Activated naive CD4-positive, alpha-beta T cell (primary cell): ENCODE results near the gene SLC7A7.
"Not testable (repeated sequence)": the region's sequence is repeated elsewhere in the genome, so short reads cannot be mapped to it uniquely, and the experiment has no call there.

ENCODE experiments used
- DNase-seq, 4 experiments: peaks; one replicate each; lab custom pipeline; 2025; lab: John Stamatoyannopoulos, UW

The SLC7A7 gene

DNA sequence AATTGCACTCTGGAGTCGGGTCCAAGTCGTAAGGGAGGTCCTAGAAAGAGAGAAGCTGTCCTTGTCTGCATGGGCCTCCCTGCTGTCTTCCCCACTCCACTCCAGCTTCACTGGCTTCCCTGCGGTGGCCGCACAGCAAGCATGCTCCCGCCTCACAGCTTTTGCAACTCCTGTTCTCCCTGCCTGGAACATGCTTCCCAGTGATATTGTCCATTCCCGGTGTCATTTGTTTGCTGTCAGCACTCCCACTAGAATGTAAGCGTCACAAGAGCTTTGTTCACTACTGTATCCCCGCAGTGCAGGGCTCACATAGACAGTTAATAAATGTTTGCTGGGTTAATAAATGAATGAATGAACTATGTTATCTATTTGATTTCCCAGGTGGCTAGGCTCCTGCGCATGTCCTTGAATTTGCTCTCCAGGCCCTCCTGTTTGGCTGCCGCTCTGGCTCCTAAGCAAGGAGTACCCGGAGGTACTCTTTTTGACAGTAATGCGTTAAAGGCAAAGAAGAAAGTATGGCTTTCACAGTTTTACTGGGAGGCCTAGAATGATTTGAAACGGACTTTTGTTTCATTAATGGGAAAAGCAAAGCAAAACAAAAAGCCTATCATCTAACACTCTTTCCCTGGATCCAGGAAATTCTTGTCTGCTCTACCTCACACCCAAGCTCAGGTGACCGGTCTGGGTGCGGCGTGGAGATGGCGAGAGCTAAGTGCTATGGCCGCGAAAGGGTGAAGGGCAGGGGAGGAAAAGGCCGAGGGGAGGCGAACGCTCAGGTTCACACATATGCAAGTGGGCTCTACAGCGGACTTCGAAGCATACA lies 6.2 kb upstream of the SLC7A7 start:
- DNase-seq, result no peak

DNA sequence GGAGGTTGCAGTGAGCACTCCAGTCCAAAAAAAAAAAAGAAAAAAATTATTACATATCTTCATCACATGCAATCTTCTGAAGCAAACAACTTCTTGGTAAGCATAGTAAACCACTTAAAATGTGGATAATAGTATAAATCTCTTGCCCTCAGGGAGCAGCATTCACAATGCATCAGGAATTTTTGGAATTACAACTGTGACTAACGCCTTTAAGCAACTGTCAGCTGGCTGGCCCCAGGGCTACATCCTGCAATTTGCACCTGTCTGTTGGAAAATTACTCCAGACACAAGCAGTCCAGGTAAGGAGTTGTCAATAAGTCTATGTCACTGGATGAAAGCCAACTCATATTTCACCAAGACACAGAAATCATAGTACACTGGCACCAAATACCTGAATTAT lies 5.5 kb upstream of the SLC7A7 start:
- no peak for DNase-seq

DNA sequence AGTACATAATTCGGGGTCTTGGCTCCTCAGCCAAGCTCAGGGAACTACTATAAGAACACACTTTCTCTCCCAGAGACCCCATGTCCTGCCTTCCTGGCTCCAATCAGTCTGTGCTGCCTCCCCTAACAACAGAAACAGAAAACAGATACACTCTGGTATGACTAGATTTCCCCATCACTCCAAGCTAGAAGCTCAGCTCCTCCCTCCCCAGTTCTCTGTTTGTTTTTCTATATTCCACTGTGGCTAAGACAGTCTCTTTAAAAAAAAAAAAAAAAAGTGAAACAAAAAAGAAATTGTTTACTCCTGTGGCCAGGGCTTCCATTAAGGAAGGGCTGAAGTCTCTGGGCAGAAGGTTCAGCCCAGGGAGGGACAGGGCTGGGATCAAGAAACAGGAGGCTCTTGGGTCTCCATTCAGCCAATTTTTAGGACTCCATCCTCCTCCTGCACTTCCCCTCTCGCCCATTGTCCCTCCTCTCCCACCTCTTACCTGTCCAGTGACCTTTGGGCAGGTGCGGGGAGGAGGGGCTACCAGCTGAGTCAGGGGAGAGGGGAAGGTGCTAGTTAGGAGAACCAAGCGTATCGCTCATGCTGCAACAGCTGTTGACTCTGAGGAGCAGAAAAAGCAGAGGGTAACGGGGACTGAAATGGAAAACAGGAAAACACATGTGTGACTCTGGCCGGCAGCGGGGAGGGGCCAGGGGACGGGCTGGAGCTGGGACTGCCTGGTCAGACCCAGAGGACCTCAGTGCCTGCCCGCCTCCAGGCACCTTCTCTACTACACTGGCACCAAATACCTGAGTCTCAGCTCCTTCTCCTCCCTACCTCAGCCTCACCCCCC lies 4.1 kb upstream of the SLC7A7 start:
- DNase-seq, result no peak

DNA sequence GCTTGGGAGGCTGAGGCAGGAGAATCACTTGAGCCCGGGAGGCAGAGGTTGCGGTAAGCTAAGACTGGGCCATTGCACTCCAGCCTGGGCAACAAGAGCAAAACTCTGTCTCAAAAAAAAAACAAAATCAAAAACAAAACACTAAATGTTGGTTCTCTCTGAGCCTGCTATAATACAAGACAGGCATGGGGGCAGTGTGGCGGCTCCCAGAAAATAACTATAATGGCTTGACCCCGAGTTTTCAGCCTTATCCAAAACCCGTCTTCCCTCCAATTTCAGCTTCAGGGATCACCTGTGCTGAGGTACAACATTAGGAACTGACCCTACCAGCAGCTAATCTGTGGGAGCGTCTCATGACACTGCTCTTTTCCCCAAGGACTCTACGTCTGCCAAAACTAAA lies 862 bp downstream of the SLC7A7 start:
- DNase-seq, result no peak

DNA sequence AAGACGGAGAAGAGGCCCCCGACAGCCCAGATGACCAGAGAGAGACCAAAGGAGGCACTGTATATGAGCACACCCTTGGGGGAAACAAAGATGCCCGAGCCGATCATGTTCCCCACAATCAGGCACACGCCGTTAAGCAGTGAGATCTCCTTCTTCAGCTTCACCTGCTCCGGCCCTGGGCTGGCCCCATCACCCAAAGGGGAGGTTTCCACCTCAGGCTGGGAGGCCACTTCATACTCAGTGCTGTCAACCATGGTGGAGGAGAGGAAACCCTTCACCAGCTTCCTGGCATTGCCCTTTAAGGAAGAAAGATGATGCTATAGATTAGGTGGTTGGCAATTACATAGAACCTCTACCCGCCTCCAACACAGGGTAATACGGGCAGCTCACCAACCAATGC lies 2.1 kb downstream of the SLC7A7 start:
- no peak for DNase-seq

DNA sequence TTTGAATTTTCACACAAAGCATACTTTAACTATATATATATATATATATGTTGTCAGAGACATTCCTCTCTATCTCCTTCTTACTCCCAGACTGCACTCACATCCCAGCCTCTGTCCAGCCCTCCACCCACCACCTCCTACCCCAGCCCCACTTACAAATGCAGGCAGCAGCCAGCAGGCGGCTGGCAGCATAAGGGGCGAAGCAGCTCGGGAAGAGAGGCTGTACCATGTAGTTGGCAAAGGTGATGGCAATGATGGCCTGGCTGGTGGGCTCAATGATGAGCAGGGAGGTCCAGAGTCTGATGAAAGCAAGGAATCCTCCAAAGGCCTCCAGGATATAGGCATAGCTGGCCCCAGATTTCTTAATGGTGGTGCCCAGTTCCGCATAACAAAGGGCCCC lies 2.5 kb downstream of the SLC7A7 start:
- DNase-seq, result no peak

DNA sequence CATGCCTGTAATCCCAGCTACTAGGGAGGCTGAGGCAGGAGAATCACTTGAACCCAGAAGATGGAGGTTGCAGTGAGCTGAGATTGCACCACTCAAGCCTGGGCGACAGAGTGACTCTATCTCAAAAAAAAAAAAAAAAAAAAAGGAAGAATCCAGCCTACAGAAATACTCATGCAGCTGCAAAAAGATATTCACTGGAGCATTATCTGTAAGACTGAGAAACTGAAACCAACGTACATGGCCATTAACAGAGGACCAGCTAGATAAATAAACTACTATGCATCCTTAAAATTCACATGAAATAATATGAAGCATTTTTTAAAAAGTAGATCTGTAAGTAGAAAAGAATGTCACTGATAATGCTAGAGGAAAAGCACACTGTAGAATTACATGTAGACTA lies 3.5 kb downstream of the SLC7A7 start:
- DNase-seq, result no peak

DNA sequence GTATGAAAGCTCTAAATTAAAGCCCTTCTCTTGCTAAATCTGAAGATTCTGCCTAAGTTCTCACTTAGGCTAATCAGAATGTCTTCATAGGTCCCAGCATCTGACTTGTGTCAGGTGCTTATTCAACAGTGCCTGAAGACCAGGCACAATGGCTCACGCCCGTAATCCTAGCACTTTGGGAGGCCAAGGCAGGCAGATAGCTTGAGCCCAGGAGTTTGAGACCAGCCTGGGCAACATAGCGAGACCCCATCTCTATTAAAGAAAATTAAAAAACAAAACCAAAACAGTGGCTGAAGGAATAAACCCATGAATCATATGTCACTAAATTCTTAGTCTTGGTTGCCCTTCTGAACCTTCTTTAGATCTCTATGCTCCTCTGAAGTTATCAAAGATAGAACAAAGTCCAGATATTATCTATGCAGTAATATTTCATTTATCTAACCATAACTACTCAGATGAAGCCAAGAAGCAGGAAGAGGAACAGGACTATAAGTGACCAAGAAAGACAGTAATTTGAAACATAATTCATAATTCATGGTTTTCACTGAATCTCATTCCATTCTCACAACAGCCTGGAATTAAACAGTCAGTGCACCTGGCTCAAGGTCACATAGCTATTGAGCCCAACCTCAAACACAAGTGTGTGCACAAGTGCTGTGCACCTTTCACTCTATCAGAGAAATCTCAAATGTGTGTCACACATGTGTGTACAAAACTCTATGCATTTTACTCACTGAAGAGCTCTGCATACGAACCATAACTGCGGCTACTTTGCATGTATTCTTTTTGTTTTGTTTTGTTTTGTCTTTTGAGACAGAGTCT lies 6.6 kb downstream of the SLC7A7 start:
- DNase-seq, result no peak

DNA sequence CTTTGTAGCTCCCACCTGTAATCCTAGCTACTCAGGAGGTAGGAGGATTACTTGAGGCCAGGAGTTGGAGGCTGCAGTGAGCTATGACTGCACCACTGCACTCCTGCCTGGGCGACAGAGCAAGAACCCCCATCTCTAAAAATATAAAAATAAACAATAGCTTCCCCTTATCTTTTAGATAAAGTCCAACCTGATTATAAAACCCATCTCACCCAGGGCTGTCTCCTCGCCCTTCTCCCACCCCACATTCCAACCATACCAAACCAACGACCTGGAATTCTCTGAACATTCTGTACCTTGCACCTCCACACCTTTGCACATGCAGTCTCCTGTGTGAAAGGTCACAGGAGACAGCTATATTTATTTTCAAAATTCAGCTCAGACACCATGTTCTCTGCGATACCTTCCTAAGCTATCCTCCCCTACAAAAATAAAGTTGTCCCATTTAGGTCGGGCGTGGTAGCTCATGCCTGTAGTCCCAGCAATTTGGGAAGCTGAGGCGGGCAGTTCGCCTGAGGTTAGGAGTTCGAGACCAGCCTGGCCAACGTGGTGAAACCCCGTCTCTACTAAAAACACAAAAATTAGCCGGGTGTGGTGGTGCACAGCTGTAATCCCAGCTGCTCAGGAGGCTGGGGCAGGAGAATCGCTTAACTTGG lies 7.7 kb downstream of the SLC7A7 start:
- no peak for DNase-seq

DNA sequence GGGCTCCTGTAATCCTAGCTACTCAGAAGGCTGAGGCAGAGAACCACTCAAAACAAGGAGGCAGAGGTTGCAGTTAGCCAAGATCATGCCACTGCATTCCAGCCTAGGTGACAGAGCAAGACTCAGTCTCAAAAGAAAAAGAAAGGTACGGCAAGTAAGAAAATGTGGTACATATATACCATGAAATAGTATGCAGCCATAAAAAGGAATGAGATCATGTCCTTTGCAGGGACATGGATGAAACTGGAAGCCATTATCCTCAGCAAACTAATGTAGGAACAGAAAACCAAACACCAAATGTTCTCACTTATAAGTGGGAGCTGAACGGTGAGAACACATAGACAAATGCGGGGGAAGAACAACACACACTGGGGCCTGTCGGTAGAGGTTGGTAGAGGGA lies 10.0 kb downstream of the SLC7A7 start:
- DNase-seq, result not testable (repeated sequence)

DNA sequence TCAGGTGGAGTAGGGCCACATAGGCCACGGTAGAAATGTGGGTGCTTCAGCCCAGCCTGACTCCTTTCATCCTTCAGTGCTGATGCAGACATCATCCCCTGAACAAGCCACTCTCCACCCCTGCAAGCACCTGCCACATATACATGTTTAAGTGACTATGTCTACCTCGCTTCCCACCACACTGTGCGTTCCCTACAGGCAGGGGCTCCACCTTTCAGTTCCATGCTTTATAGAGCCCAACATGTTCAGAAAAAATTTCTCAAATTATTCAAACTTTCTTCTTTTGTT lies 11.6 kb downstream of the SLC7A7 start:
- DNase-seq, result no peak

DNA sequence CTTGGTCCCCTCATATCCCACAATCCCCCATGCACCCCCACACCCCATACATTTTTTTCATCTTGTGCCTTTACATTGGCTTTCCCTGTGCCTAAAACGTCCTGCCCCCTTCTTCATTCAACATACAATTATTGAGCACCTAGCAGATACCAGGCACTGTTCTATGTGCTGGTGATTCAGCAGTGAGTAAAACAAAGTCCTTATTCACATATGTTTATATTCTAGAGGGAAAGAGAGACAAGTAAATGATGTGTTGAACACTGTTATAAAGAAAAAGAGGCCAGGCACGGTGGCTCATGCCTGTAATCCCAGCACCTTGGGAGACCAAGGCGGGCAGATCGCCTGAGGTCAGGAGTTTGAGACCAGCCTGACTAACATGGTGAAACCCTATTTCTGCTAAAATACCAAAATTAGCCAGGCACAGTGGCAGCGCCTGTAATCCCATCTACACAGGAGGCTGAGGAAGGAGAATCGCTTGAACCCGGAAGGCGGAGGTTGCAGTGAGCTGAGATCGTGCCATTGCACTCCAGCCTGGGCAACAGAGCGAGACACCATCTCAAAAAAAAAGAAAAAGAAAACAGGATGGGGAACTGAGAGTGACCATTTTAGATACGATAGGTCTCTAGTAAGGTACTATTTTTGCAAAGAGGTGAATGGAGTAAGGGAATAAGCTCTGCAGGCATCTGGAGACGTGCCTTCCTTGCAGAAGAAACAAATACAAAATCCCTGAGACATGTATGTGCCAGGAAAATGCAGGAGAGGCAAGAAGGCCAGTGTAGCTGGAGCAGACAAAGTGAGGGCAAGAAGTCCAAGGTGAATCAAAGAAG lies 12.2 kb downstream of the SLC7A7 start:
- DNase-seq, result no peak

DNA sequence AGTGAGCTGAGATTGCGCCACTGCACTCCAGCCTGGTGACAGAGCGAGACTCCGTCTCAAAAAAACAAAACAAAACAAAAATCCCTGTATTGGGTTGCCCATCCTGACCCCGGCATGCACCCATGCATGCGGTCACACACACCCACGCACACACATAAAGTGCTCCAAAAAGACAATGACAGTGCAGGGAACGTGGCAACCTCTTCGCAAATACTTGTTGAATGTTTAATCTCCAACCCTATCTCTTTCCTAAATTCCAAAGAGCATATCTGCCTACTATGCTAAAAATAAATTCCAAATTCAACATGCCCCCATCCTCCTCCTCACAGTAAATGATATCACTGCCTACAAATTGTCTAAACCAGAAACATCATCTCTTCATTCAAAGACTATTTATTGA lies 13.5 kb downstream of the SLC7A7 start:
- no peak for DNase-seq

DNA sequence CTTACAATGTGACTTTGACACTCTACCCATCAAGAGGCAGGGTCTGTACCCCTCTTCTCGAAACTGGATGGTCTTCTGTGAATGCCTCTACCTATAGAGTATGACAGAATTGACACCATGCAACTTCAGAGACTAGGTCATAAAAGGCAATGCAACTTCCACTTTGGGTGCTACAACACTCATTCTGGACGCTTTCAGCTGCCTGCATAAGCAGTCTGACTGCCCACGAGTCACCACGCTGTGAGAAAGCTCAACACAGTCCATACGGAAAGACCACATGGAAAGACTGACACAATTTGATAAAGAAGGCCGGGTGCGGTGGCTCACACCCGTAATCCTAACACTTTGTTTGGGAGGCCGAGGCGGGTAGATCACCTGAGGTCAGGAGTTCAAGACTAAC lies 14.9 kb downstream of the SLC7A7 start:
- DNase-seq, result no peak

DNA sequence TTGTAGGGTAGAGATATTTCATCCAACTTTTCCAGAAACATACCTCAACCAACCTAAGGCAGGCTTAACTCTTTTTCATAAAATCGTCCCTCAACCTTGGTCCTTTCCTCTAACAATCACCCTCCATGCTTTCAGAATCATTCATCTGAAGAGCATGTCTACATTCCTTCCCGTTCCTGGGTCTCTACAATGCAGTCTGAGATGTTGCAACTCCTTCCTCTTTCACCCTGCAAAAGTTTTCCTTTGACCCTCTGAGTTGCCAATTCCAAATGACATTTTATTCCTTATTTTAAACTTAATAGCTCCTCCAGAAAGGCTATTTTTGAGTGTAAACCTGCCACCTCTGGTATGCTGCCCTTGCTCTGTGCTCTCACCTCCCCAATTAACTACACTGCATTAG lies 16.7 kb downstream of the SLC7A7 start:
- DNase-seq, result no peak

DNA sequence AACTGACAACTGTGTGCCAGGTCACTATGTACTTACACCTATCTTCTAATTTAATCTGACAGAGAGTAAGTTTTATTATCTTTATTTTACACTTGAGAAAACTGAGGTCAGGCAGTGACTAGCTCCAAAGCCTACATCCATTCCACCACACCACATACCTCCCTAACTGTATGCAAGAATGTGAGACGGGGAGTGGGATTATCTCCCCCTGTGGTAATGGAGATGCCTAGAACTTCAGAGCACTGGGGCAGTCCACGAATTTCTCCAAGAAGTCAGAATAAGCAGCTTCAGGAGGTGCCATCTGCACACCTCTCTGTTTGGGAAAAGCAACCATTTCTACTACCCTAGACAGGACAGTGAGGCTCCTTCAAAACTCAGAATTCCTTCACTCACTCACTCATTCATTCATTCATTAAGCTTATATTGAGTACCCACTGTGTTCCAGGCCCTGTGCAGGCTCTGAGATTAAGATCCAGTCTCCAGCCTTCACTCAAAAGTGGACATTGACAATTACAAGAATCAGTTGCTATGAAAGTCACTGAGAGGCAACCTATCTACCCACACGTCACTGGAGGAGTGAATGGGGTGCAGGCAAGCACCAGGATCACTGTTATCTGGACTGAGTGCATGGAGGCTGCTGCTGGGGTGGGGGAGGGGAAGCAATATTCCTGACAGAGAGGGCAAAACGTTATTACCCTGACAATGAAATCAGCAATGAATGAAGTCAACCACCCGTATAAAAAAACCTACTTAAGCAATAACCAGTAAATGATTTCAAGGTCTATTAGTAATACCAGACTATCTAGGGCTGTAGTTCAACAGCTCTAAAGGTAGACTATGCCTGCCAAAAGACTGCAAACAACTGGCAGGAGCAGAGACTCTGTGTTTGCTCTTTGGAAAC lies 18.0 kb downstream of the SLC7A7 start:
- no peak for DNase-seq

DNA sequence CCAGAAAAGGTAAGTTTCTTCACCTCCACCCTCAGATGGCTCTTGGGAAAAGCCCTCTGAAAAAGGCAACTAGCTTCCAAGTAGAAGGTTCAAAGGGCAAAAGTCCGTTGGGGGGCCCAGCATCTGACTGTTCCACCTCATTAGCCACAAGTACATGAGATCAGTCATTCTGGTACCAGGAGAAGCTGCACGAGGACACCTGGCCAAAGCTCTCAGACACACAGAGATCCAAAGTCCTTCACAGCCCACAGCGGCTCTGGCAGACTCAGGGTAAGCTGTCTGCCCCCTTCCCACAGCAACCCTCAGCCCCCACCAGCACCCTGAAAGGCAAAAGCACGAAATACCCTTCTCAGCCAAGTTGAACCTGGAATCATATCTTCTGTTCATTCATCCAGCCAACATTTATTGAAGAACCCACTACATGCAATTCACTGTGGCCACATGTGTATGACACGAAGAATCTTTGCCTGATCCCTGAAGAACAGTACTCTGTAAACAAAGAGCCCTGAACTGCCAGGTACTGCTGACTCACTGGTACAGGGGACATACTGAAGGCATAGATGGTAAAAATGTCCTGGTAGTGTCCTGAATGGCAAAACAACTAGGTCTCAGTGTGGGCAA lies 19.0 kb downstream of the SLC7A7 start:
- no peak for DNase-seq

DNA sequence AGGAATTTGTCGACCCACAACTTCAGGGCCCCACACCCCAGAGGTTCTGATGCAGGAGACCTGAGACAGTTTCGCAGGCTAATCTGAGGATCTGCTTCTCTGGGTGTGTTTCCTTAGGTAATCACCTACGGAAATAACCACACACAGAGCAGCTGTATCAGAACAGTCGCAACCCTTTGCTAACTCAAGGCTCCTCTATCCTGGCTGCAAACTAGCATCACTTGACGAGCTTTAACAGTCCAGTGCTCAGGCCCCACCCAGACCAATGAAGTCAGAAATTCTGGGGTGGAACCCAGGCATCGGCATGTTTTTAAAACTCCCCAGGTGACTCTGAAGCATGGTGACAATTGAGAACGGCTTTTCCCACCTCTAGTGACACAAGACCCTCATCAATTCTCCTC lies 20.7 kb downstream of the SLC7A7 start:
- no peak for DNase-seq

DNA sequence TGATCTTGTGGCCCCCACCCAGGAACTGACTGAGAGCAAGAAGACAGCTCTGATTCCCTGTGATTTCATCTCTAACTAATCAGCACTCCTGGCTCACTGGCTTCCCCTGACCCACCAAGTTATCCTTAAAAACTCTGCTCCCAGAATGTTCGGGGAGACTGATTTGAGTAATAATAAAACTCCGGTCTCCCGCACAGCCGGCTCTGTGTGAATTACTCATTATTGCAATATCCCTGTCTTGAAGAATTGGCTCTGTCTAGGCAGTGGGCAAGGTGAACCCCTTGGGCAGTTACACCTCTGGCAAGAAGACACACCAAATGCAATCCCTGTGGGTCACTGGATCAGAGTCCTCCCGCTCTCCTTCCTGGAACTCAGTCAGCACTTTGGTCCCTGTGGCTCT lies 21.3 kb downstream of the SLC7A7 start:
- DNase-seq, result no peak

DNA sequence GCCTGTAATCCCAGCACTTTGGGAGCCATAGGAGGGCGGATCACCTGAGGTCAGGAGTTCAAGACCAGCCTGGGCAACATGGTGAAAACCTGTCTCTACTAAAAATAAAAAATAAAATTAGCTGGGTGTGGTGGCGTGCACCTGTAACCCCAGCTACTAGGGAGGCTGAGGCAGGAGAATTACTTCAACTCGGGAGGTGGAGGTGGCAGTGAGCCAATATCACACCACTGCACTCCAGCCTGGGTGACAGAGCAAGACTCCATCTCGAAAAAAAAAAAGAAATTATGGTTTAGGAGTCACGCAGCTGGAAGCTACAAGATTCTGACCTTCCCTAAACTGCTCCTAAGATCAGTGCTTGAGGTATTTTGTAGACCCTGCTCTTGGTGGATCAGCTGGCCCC lies 21.7 kb downstream of the SLC7A7 start:
- not testable (repeated sequence) for DNase-seq
